Vagina (tissue), 2 donors: ENCODE results near the gene SCD5. TPM values are rescaled to one million over a fixed set of nuclear protein-coding genes. Genes with fewer than 3 reads are reported as not detected.

Source experiments
- DNase-seq, 2 donors: peaks; one replicate each; pipeline ENCODE4 v3.0.0-alpha.2; 2017; ENCODE audit errors: extremely low spot score in 2 of 2
- H3K27ac ChIP-seq: fragments of 200-600 bp; sonication (generic); one replicate; pipeline ENCODE4 v1.5.1; 2019
- H3K27me3 ChIP-seq: fragments of 200-600 bp; sonication (generic); one replicate; pipeline ENCODE4 v1.5.1; 2019
- H3K36me3 ChIP-seq, 2 donors: fragments of 200-600 bp; sonication (generic); one replicate each; pipeline ENCODE4 v1.5.1; 2017 to 2019
- H3K4me1 ChIP-seq: fragments of 200-600 bp; sonication (generic); one replicate; pipeline ENCODE4 v1.5.1; 2019
- H3K4me3 ChIP-seq, 2 donors: fragments of 200-600 bp; sonication (generic); 1 replicate in 1 of 2; 2 replicates in 1 of 2; pipeline ENCODE4 v1.5.1; 2016 to 2019
- H3K9me3 ChIP-seq: fragments of 200-600 bp; sonication (generic); one replicate; pipeline ENCODE4 v1.5.1; 2019
- CTCF ChIP-seq, 3 experiments: fragments of 450-650 bp in 2 of 3; fragments of 200-600 bp in 1 of 3; sonication (generic) in 1 of 3; IDR thresholded peaks; one replicate each; pipeline ENCODE4 v1.5.1; 2017 to 2019; ENCODE audit warnings: antibody characterized with exemption in 3 of 3, mild to moderate bottlenecking in 2 of 3, moderate library complexity in 2 of 3
- POLR2A ChIP-seq, 2 donors: fragments of 450-650 bp; IDR thresholded peaks; one replicate each; pipeline ENCODE4 v1.6.1; 2017; ENCODE audit warnings: antibody characterized with exemption in 2 of 2, mild to moderate bottlenecking in 2 of 2, moderate library complexity in 2 of 2
- POLR2AphosphoS5 ChIP-seq, 2 donors: sonication (generic); formaldehyde crosslinking; IDR thresholded peaks; one replicate each; pipeline ENCODE4 v1.9.0; 2017; ENCODE audit warnings: antibody characterized with exemption in 2 of 2, mild to moderate bottlenecking in 2 of 2, low read depth in 1 of 2; ENCODE audit not compliant: insufficient read depth in 1 of 2
- intact Hi-C: fragments of 100-400 bp; cut with DNase I; formaldehyde crosslinking; loops from one replicate; pipeline ENCODE4 v1.15.1; 2023
- total RNA-seq: library from RNA; depleted of rRNA; stranded (reverse); fragments of >200 nt; gene quantifications from one replicate; pipeline ENCODE4 v1.2.3, GENCODE V29; 2016

Gene SCD5
- total RNA-seq, 1 donor from 2014 or later = 16.9 TPM

DNA sequence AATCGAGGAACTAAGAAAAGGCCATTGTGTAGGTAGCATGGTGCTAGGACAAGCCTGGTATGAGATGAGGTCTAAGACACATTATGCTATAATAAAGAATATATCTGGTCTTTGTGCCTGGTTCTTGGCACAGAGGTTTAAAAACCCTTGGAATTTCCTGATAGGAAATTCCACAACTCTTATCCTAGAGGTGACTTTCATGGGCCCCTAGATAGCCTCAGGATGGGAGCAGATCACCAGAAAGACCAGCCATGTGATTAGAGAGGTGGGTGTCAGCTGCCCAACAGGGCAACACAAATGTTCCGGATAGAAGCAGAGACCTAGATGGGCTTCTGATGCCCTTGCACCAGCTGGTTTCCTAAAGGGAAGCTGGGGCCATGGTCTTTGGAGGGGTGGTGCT is 107.2 kb downstream of the SCD5 start:
- DNase-seq = no peak
- TF ChIP-seq POLR2AphosphoS5 (IDR thresholded peaks at IDR 0.05; ENCODE audit: insufficient read depth in 1 of 2, low read depth in 1 of 2) (no peak), CTCF (IDR thresholded peaks at IDR 0.05) (no peak), POLR2A (IDR thresholded peaks at IDR 0.05) (no peak)
- Histone ChIP-seq H3K27ac (no peak overlapping the region), H3K4me3 (no peak overlapping the region), H3K4me1 (no peaks in the 10 kb centered on the region), H3K27me3 (no peaks in the 10 kb centered on the region), H3K36me3 (no peaks in the 10 kb centered on the region), H3K9me3 (no peaks in the 10 kb centered on the region)
- intact Hi-C loops = no loop called here

DNA sequence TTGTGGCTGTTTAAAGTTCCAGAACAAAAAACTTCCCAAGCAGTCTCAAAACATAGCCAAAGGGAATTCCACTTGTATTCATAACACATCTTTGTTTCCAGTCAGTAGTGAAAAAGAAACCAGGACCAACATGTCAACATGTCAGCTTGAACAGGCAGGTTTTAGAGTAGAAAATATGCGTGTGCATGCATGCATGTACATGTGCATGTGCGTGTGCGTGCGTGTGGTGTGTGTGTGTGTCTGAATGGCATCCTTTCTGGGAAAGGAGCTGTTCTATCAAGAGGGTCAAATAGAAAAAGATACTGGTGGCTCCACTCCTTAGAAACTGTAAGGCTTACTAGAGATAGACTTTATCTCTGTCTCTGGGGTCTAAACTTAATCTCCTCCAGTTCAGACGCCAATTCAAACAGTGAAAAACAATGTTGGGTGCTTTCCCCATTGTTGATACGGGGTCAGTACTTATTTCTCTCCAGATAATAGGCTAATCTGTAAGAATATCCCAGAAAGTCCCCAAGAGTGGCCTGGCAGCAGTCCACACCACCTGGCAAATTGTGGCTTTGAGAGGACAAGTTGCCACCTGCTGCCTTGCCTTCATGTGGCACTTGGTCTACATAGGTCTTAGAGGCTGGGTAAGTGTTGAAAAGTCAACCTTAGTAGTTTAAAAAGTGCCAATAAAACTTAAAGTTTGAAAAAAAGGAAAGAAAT is 110.4 kb downstream of the SCD5 start:
- no peak for DNase-seq
- no peak overlapping the region for H3K27ac ChIP-seq
- H3K27me3 ChIP-seq = no peaks in the 10 kb centered on the region
- no peak for TF ChIP-seq POLR2A (IDR thresholded peaks at IDR 0.05)
- TF ChIP-seq POLR2AphosphoS5 (IDR thresholded peaks at IDR 0.05; ENCODE audit: insufficient read depth in 1 of 2, low read depth in 1 of 2) = no peak
- no peak for TF ChIP-seq CTCF (IDR thresholded peaks at IDR 0.05)
- H3K4me1 ChIP-seq = no peaks in the 10 kb centered on the region
- no peaks in the 10 kb centered on the region for H3K9me3 ChIP-seq
- intact Hi-C loops = no loop called here
- H3K36me3 ChIP-seq = no peaks in the 10 kb centered on the region
- no peak overlapping the region for H3K4me3 ChIP-seq

DNA sequence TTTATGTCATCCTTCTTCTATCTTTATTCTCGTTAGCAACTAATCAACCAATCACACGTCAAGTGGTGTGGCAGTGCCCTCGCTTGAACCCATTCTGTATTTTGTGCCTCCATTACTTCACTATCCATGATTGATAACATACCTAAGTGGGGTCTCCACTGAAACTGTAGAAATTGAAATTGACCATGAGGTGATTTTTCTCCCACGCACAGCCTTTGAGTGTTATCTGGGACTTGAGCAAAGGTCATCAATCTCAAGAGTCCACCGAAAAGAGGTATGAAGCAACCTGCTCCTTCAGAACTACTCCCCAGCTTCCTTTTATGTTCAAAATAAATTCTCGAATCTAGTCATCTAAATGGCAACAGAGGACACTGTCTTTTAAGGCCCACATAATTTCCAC is 111.1 kb downstream of the SCD5 start:
- Histone ChIP-seq H3K27me3 (no peaks in the 10 kb centered on the region), H3K4me1 (no peaks in the 10 kb centered on the region), H3K9me3 (no peaks in the 10 kb centered on the region), H3K27ac (no peak overlapping the region), H3K4me3 (no peak overlapping the region), H3K36me3 (no peaks in the 10 kb centered on the region)
- DNase-seq = no peak
- intact Hi-C loops = no loop called here
- no peak for TF ChIP-seq POLR2AphosphoS5 (IDR thresholded peaks at IDR 0.05; ENCODE audit: insufficient read depth in 1 of 2, low read depth in 1 of 2)
- no peak for TF ChIP-seq POLR2A (IDR thresholded peaks at IDR 0.05)
- TF ChIP-seq CTCF (IDR thresholded peaks at IDR 0.05) = no peak

DNA sequence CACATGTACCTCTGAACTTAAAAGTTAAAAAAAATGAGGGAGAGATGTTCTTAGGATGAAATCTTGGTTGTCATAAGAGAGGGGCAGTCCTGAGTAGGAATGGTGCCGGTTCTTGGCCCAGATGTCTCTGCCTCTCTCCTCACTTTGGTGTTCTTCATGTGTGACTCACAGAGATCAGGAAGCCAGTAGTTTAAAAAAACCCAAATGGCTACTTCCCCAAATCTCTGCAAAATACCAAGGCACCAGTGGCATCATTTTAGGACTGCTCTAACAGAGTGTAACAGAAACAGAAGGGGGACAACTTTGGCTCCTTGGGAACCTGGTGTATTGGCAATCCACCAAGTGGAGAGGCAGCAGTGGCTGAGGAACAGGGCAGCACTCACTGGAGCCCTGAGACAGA is 116.8 kb downstream of the SCD5 start:
- intact Hi-C loops = no loop called here
- no peaks in the 10 kb centered on the region for H3K36me3 ChIP-seq
- H3K4me3 ChIP-seq = no peak overlapping the region
- DNase-seq = no peak
- H3K27ac ChIP-seq = no peak overlapping the region
- no peak for TF ChIP-seq POLR2A (IDR thresholded peaks at IDR 0.05)
- TF ChIP-seq POLR2AphosphoS5 (IDR thresholded peaks at IDR 0.05; ENCODE audit: insufficient read depth in 1 of 2, low read depth in 1 of 2) = no peak
- no peak for TF ChIP-seq CTCF (IDR thresholded peaks at IDR 0.05)
- peaks cover 12% of the 10 kb centered on the region for H3K4me1 ChIP-seq
- H3K9me3 ChIP-seq = no peaks in the 10 kb centered on the region
- no peaks in the 10 kb centered on the region for H3K27me3 ChIP-seq

DNA sequence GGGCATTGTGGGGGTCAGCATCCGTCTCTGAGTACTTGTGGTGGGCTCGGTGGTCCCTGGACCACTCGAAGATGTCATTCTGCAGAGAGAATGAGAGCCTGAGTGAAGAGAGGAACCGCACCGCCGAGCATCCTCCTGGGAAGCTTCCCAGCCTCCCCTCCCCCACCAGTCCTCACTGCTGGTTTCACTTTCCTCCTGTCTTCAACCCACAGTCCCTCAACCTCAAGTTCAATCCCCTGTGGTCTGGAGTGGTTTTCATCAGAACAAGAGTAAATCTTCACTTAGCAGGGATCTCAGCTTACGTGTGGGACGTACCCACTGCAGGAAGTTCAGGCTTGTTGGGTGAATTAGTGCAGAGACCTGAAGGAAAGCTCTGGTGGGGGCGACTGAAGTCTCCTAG is 117.8 kb downstream of the SCD5 start:
- TF ChIP-seq CTCF (IDR thresholded peaks at IDR 0.05) = no peak
- TF ChIP-seq POLR2AphosphoS5 (IDR thresholded peaks at IDR 0.05; ENCODE audit: insufficient read depth in 1 of 2, low read depth in 1 of 2) = no peak
- TF ChIP-seq POLR2A (IDR thresholded peaks at IDR 0.05) = no peak
- Histone ChIP-seq H3K27ac (no peak overlapping the region), H3K4me3 (no peak overlapping the region), H3K36me3 (no peaks in the 10 kb centered on the region), H3K9me3 (no peaks in the 10 kb centered on the region), H3K27me3 (no peaks in the 10 kb centered on the region), H3K4me1 (peaks cover 12% of the 10 kb centered on the region)
- DNase-seq = no peak
- intact Hi-C loops = no loop called here
